ENCODE measurements around the gene BPIFB6.

BPIFB6 gene

DNA sequence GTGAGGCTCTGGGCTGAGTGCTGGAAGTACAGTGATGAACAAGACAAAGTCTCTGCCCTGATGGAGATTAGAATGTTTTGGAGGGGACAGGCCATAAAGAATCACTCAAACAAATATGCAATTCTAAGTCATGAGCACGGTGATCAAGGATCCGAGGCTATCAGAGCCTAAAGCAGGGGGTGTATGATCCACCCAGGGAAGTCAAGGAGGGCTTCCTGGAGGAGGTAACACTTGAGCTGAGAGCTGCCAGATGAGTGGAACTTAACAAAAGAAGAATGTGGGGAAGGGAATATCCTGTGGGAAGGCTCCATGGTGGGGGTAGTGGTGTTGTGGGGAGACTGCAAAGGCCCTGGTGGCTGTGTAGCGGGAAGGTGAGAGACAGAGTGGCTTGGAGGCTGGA is 60.2 kb downstream of the BPIFB6 start:
- in situ Hi-C loops (cut with HindIII; ENCODE audit: low sequenced_read_pairs): no loop called here
- no peak overlapping the region for H3K4me3 ChIP-seq (ENCODE audit: low read depth, low read length)
- DNase-seq (ENCODE audit: low read depth): no peak
- TF ChIP-seq, protein P1, sequence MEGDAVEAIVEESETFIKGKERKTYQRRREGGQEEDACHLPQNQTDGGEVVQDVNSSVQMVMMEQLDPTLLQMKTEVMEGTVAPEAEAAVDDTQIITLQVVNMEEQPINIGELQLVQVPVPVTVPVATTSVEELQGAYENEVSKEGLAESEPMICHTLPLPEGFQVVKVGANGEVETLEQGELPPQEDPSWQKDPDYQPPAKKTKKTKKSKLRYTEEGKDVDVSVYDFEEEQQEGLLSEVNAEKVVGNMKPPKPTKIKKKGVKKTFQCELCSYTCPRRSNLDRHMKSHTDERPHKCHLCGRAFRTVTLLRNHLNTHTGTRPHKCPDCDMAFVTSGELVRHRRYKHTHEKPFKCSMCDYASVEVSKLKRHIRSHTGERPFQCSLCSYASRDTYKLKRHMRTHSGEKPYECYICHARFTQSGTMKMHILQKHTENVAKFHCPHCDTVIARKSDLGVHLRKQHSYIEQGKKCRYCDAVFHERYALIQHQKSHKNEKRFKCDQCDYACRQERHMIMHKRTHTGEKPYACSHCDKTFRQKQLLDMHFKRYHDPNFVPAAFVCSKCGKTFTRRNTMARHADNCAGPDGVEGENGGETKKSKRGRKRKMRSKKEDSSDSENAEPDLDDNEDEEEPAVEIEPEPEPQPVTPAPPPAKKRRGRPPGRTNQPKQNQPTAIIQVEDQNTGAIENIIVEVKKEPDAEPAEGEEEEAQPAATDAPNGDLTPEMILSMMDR (IDR thresholded peaks at IDR 0.05; ENCODE audit: low read depth, low read length, missing control alignments): no peak

DNA sequence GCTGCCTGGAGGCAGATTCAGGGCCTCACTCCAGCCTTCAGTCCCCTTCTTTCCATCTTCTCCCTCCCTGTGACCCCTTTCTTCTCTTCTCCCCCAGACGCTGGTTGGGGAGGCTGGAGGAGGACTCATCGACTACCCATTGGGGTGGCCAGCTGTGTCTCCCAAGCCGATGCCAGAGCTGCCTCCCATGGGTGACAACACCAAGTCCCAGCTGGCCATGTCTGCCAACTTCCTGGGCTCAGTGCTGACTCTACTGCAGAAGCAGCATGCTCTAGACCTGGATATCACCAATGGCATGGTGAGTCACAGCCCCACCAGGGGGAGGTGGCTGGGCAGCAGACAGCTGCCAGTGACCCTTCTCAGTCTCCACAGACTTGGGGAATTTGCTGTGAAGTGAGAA is 60.9 kb downstream of the BPIFB6 start:
- DNase-seq (ENCODE audit: low read depth): no peak
- H3K4me3 ChIP-seq (ENCODE audit: low read depth, low read length): no peak overlapping the region
- in situ Hi-C loops (cut with HindIII; ENCODE audit: low sequenced_read_pairs): no loop called here
- TF ChIP-seq, protein P1 (IDR thresholded peaks at IDR 0.05; ENCODE audit: low read depth, low read length, missing control alignments): no peak

DNA sequence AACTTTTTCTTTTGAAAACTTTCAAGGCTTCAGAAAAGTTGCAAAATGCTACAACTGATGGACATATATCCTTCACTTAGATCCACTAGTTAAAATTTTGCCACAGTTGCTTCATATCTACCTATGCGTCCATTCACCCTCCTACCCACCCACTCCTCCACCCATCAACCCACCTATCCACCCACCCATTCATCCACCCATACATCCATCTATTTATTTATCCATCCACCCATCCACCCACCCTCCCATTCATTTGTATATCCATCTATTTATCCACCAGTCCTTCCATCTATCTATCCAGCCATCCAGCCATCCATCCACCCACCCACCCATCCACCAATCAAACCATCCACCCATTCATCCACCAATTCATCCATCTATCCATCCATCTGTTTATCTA is 61.6 kb downstream of the BPIFB6 start:
- H3K4me3 ChIP-seq (ENCODE audit: low read depth, low read length): no peak overlapping the region
- TF ChIP-seq, protein P1 (IDR thresholded peaks at IDR 0.05; ENCODE audit: low read depth, low read length, missing control alignments): no peak
- in situ Hi-C loops (cut with HindIII; ENCODE audit: low sequenced_read_pairs): no loop called here
- no peak for DNase-seq (ENCODE audit: low read depth)

DNA sequence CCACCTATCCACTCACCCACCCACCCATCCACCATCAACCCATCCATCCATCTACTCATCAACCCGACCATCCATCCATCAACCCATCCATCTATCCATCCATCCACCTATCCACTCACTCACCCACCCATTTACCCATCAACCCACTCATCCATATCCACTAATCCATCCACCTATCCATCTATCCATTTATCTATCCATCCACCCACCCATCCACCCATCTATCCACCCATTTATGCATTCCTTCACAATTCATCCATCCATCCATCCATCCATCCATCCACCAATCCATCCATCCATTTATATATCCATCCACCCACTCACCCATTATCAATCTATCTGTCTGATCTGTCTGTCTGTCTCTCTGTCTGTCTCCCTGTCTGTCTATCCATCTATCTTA is 62.1 kb downstream of the BPIFB6 start:
- TF ChIP-seq, protein P1 (IDR thresholded peaks at IDR 0.05; ENCODE audit: low read depth, low read length, missing control alignments): no peak
- H3K4me3 ChIP-seq (ENCODE audit: low read depth, low read length): no peak overlapping the region
- in situ Hi-C loops (cut with HindIII; ENCODE audit: low sequenced_read_pairs): no loop called here
- no peak for DNase-seq (ENCODE audit: low read depth)
